ENCODE results near the gene ME1. TPM values are rescaled to one million over a fixed set of nuclear protein-coding genes. Genes with fewer than 3 reads are reported as not detected.

Gene ME1
- total RNA-seq (ENCODE audit: unreplicated experiment), result 3.5 TPM
- long read RNA-seq, partial matches to known transcripts, result 0 of 3 reads
- long read RNA-seq, other reads (novel, unspliced or antisense), result 0 of 3 reads

GRCh38 chr6:83430611-83431544, at the start of gene ME1:
Gene ME1, minus strand, starts transcription at chr6:83431051. Its CDS starts 97 bp downstream, at chr6:83430954.
- Mint-ChIP-seq H3K9me3 (ENCODE audit: unreplicated experiment) (peaks cover 3% of the 10 kb centered on the region), H3K27me3 (ENCODE audit: unreplicated experiment) (peaks cover 1% of the 10 kb centered on the region), H3K36me3 (ENCODE audit: unreplicated experiment) (no peaks in the 10 kb centered on the region), H3K4me3 (ENCODE audit: unreplicated experiment) (peak within 1 kb of the TSS; percentile 90), H3K27ac (ENCODE audit: unreplicated experiment) (peak within 1 kb of the TSS; percentile 48), H3K4me1 (ENCODE audit: low read depth, unreplicated experiment) (no peaks in the 10 kb centered on the region)
- no peak for TF ChIP-seq CTCF (IDR thresholded peaks at IDR 0.05; ENCODE audit: partially characterized antibody, unreplicated experiment)
- peak; percentile 70 for DNase-seq

GRCh38 chr6:83480470-83480869, 49.6 kb upstream of the ME1 start:
- no peak for TF ChIP-seq CTCF (IDR thresholded peaks at IDR 0.05; ENCODE audit: partially characterized antibody, unreplicated experiment)
- Mint-ChIP-seq H3K36me3 (ENCODE audit: unreplicated experiment) (no peaks in the 10 kb centered on the region), H3K9me3 (ENCODE audit: unreplicated experiment) (no peaks in the 10 kb centered on the region), H3K27me3 (ENCODE audit: unreplicated experiment) (no peaks in the 10 kb centered on the region), H3K4me3 (ENCODE audit: unreplicated experiment) (no peak overlapping the region), H3K4me1 (ENCODE audit: low read depth, unreplicated experiment) (no peaks in the 10 kb centered on the region), H3K27ac (ENCODE audit: unreplicated experiment) (no peak overlapping the region)
- no peak for DNase-seq

GRCh38 chr6:83479389-83479788, 48.5 kb upstream of the ME1 start:
- TF ChIP-seq CTCF (IDR thresholded peaks at IDR 0.05; ENCODE audit: partially characterized antibody, unreplicated experiment), result no peak
- no peaks in the 10 kb centered on the region for H3K27me3 Mint-ChIP-seq (ENCODE audit: unreplicated experiment)
- DNase-seq, result no peak
- no peak overlapping the region for H3K27ac Mint-ChIP-seq (ENCODE audit: unreplicated experiment)
- H3K4me3 Mint-ChIP-seq (ENCODE audit: unreplicated experiment), result no peak overlapping the region
- no peaks in the 10 kb centered on the region for H3K9me3 Mint-ChIP-seq (ENCODE audit: unreplicated experiment)
- H3K36me3 Mint-ChIP-seq (ENCODE audit: unreplicated experiment), result no peaks in the 10 kb centered on the region
- no peaks in the 10 kb centered on the region for H3K4me1 Mint-ChIP-seq (ENCODE audit: low read depth, unreplicated experiment)

GRCh38 chr6:83476971-83477370, 46.1 kb upstream of the ME1 start:
- Mint-ChIP-seq H3K4me1 (ENCODE audit: low read depth, unreplicated experiment) (no peaks in the 10 kb centered on the region), H3K27ac (ENCODE audit: unreplicated experiment) (no peak overlapping the region), H3K4me3 (ENCODE audit: unreplicated experiment) (no peak overlapping the region), H3K36me3 (ENCODE audit: unreplicated experiment) (no peaks in the 10 kb centered on the region), H3K9me3 (ENCODE audit: unreplicated experiment) (no peaks in the 10 kb centered on the region), H3K27me3 (ENCODE audit: unreplicated experiment) (peaks cover under 1% of the 10 kb centered on the region)
- no peak for TF ChIP-seq CTCF (IDR thresholded peaks at IDR 0.05; ENCODE audit: partially characterized antibody, unreplicated experiment)
- DNase-seq, result no peak

GRCh38 chr6:83474309-83474708, 43.5 kb upstream of the ME1 start:
- H3K36me3 Mint-ChIP-seq (ENCODE audit: unreplicated experiment), result no peaks in the 10 kb centered on the region
- no peaks in the 10 kb centered on the region for H3K4me1 Mint-ChIP-seq (ENCODE audit: low read depth, unreplicated experiment)
- H3K27me3 Mint-ChIP-seq (ENCODE audit: unreplicated experiment), result peaks cover 2% of the 10 kb centered on the region
- no peak for DNase-seq
- no peak overlapping the region for H3K27ac Mint-ChIP-seq (ENCODE audit: unreplicated experiment)
- no peak for TF ChIP-seq CTCF (IDR thresholded peaks at IDR 0.05; ENCODE audit: partially characterized antibody, unreplicated experiment)
- no peak overlapping the region for H3K4me3 Mint-ChIP-seq (ENCODE audit: unreplicated experiment)
- H3K9me3 Mint-ChIP-seq (ENCODE audit: unreplicated experiment), result no peaks in the 10 kb centered on the region
